GM23248 (cell line): ENCODE results near the gene TCF7L2.

Source experiments
- EZH2 ChIP-seq: fragments of 200-600 bp; sonication (generic); IDR thresholded peaks from 2 replicates; pipeline ENCODE4 v1.6.1; 2018; ENCODE audit warnings: antibody characterized with exemption, mild to moderate bottlenecking; ENCODE audit not compliant: insufficient read depth, poor library complexity, severe bottlenecking
- EZH2phosphoT487 ChIP-seq: fragments of 200-600 bp; sonication (generic); IDR thresholded peaks from 2 replicates; pipeline ENCODE4 v1.6.1; 2018; ENCODE audit warnings: antibody characterized with exemption, moderate library complexity, mild to moderate bottlenecking, low read depth; ENCODE audit not compliant: insufficient read depth

DNA sequence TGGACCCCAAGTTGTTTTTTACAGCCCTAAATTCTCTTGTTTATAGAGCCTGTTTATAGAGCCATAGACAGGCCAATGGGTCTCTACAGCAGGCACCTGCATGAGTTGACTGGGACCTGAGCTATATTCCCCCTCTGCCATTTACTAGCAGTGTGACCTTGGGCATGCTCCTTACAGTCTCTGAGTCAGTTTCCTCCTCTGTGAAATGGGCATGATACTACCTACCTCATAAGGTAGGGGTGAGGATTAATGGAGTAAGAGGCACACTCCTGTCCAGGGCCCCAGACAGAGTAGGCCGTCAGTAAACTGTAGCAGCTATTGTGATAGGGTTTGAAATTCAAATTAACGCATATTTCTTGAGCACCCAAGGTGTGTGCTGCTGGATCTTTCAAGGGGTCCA is 138.1 kb downstream of the TCF7L2 start:
- TF ChIP-seq EZH2phosphoT487 (no peak), EZH2 (no peak)
